ENCODE data around the gene RAPGEFL1. TPM values are rescaled to one million over a fixed set of nuclear protein-coding genes. Genes with fewer than 3 reads are reported as not detected.

Gene RAPGEFL1
- total RNA-seq, 1 donor from 2014 or later = 7.2 TPM

DNA sequence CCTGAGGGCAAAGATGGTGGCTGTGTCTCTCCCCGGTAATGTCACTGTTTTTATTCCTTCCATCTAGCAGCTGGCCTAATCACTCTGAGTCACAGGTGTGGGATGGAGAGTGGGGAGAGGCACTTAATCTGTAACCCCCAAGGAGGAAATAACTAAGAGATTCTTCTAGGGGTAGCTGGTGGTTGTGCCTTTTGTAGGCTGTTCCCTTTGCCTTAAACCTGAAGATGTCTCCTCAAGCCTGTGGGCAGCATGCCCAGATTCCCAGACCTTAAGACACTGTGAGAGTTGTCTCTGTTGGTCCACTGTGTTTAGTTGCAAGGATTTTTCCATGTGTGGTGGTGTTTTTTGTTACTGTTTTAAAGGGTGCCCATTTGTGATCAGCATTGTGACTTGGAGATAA is 5.5 kb upstream of the RAPGEFL1 start:
- no peak for DNase-seq (ENCODE audit: low spot score)
- intact Hi-C loops (cut with DNase I) = no loop called here

DNA sequence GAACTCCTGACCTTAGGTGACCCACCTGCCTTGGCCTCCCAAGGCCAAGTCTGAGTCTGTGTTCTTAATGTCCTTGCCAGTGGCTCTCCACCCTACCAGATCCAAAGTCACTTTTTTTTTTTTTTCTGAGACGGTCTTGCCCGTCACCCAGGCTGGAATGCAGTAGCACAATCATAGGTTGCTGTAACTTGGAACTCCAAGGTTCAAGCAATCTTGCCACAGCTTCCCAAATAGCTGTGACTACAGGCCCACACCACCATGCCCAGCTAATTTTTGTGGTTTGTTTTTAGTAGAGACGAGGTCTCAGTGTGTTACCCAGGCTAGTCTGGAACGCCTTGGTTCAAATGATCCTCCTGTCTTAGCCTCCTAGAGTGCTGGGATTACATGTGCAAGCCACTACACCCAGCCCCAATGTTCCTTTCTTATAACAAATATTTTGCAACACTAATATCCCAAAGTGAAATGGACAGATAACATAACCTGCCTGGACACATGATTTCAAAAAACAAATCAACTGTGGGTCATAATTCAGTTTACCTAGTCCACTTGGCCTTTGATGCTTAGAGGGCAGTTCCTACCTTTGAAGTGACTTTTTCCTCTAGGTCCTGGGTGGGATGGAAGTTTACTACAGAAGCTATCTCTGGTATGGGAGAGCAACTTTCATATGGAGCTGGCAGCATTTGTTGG is 4.0 kb upstream of the RAPGEFL1 start:
- no peak for DNase-seq (ENCODE audit: low spot score)
- intact Hi-C loops (cut with DNase I) = no loop called here

DNA sequence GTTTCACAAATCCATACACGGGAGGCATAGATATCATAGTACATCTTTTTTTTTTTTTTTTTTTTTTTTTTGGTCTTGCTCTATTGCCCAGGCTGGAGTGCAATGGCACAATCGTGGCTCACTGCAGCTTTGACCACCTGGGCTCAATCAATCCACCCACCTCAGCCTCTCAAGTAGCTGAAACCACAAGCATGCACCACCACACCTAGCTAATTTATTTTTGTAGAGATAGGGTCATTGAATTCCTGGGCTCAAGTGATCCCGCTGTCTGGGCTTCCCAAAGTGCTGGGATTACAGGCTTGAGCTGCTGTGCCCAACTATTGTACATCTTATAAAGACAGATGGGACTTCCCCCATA is 3.5 kb upstream of the RAPGEFL1 start:
- no peak for DNase-seq (ENCODE audit: low spot score)
- intact Hi-C loops (cut with DNase I) = no loop called here

DNA sequence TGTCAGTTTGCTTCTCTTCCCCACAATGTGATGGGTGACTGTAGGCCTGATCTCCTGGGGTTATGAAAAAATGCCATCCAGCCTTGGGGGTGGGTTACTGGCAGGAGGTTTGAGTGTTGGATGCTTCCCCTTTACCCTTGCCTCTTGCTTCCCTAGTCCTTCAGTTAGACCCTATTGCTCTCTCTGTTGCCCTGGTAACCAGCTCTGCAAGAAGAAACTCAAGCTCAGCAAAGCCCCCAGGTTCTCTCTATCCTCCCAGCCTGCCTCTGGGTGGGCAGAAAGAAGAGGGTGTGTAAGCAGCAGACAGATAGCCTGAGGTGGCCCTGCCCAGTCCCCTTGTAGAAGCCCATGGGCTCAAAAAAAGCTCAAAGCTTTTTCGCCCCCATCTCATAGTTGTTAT is 2.8 kb upstream of the RAPGEFL1 start:
- DNase-seq (ENCODE audit: low spot score) = no peak
- intact Hi-C loops (cut with DNase I) = no loop called here

DNA sequence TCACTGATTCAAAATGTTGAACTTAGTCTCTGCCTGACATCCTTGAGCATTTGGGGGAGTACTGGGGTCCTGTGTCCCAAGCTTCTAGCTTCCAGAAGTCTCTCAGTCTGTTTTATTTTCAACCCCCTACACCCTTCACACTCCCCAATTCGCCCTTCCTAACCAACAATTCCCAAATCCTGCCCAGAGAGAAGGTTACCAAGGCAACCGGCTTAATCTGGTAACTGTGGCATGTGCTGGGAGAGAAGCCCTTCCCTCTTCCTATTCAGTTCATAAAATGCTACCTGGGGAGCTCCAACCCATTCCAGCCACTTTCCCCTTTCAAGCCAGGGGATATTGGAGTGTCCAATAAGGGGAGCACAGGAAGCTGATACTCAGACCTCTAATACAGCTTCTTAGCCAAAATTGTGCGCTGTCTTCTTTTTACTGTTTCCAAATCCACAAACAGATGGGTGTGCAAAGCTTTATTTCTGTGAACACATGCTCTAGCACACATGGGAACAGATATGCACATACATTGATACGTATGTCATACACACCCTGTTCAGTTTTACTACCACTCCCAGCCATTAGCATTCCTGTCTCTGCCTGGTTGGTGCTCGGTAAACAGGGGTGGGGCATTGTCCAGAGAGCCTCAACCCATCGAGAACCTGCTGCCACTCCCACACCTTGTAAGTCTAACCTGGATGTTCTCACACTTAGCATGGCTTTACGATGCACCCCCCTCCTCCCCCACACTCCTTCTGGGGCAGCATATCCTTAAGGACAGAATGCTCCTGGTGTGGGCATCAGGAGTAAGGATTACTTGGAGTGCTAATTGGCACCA is 1.1 kb upstream of the RAPGEFL1 start:
- intact Hi-C loops (cut with DNase I) = no loop called here

DNA sequence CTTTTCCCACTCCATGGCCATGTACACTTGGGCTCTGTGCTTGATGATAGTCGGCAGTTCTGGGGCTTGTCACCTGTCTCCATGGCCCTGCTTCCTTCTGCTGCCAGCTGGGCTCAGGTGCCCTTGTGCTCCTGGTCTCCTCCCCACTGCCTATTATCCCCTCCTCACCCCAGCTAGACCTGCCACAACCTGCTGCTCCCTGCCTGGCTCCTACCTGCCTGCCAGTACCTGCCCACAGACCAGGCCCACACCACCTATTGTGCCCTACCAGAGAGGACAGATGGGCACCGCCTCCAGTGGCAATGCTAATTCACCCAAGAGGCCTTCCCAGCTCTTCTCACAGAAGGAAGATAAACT is 538 bp upstream of the RAPGEFL1 start:
- DNase-seq (ENCODE audit: low spot score) = no peak
- intact Hi-C loops (cut with DNase I) = no loop called here

More for the DNA sequence above, 1.1 kb upstream of the RAPGEFL1 start:
- DNase-seq (ENCODE audit: low spot score) = no peak

DNA sequence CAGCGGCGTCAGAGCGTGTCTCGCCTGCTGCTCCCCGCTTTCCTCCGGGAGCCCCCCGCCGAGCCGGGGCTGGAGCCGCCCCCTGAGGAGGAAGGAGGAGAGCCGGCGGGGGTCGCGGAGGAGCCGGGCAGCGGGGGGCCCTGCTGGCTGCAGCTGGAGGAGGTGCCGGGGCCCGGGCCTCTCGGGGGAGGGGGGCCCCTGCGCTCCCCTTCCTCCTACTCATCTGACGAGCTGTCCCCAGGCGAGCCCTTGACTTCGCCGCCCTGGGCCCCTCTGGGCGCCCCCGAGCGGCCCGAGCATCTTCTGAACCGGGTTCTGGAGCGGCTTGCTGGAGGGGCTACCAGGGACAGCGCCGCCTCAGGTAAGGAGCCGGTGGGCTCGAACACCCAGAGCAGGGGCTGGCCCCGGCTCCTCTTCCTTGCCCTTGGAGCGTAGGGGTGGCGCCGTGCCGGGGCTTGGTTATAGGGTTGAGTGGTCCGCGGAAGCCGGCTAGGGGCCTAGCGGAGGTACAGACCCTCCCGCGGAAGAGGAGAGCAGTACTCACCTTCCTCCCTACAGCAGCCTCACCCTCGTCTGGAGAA is 841 bp downstream of the RAPGEFL1 start:
- no peak for DNase-seq (ENCODE audit: low spot score)
- intact Hi-C loops (cut with DNase I) = no loop called here

DNA sequence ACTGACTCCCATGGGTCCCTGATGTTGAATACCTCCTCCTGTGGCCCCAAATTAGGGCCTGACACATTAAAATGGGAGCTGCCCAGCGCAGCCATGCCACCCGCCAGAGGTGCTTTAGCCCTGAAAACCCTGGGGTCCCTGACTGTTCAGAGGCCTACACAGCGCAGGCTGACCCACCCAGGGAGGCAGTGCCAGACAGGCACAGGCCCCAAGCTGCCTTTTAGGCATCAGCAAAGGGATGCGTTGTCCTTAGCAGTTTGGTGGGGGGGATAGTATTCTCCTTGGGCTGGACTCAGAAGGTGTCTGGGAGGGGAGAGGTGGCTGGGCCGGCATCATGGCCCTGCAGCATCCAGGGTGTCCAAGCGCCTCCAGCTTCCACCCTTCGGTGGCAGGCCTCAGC is 1.4 kb downstream of the RAPGEFL1 start:
- DNase-seq (ENCODE audit: low spot score) = no peak
- intact Hi-C loops (cut with DNase I) = no loop called here

DNA sequence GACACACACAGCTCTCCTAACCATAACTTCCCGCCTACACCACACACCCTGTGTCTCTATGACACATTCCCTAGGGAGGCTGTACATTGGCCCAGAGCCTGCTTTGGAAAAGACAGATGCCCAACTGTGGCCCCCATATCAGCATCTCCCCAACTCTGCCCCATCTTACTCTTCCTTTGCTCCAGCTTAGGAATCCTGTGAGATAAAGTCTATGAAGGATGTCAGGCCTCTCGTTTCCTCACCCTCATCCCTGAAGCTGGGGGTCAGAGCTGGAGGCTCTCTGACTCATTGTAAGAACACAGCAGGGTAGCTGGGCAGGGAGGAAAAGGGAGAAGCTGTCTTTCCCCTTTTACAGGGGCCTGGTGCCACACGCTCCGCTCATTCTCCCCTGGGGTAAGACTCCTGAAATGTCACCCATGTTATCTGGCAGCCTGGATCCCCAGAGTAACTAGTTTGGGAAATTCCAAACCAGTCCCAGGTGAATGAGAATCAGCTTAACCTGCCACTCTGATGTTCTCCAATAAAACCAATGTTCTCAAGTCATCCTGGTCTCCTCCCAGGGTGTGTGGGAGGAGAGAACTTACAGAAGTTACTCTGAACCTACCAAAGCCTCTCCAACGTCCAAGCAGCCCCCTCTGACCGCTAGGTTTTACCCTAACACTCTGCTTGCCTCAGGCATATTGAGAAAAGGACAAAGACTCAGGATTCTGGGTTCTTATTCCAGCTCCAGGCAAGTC is 2.8 kb downstream of the RAPGEFL1 start:
- intact Hi-C loops (cut with DNase I) = no loop called here
- DNase-seq (ENCODE audit: low spot score) = no peak

DNA sequence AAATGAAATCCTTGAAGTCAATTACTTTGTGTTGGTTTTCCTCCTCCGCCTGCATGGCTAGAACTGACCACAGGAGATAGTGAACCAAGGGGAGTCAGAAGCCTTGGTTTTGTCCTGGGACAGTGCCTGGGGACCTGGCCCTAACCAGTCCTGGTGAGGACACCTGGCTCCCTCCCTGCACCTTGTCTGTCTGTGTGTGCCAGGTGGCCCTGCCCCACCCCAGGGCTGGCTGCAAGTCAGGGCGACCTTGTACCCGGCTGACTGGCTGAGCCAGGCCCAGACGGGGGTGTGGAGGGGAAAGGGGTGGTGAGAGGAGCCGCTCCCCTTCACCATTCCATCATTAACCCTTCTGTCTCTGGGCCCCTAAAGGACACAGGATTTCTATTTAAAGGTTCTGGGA is 3.4 kb downstream of the RAPGEFL1 start:
- intact Hi-C loops (cut with DNase I) = no loop called here
- no peak for DNase-seq (ENCODE audit: low spot score)

DNA sequence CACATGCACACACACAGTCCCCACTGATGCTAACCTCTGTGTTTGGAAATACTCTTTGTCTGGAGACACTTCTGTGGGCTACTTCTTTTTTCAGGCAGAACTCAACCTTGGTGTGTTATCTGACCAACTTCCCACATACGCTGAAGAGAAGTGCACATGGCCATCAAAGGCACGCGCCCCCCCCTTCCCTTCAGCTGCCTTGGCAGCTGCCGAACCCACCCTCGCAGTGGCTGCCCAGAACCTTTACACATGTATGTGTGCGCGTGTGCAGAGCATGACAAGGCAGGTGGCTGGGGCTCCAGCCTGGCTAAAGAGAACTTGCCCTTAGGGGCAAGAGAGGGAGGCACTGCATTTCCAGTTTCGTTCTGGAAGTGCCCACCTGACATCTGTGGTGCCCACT is 3.9 kb downstream of the RAPGEFL1 start:
- DNase-seq (ENCODE audit: low spot score) = no peak
- intact Hi-C loops (cut with DNase I) = no loop called here

DNA sequence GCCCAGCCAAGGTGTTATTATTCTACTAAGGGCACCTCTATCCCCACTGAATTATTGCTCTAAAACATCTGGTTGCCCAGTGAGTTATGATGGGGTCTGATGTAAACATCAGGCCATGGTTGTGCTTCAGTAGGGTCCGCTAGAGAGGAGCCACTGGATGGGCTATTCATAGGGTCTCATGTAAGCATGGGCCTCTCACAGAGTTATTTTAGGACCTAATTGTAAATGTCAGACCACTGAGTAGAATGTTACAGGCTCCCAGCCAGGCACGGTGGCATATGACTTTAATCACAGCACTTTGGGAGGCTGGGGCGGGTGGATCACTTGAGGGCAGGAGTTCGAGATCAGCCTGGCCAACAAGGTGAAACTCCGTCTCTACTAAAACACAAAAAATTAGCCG is 5.3 kb downstream of the RAPGEFL1 start:
- DNase-seq (ENCODE audit: low spot score) = no peak
- intact Hi-C loops (cut with DNase I) = no loop called here

DNA sequence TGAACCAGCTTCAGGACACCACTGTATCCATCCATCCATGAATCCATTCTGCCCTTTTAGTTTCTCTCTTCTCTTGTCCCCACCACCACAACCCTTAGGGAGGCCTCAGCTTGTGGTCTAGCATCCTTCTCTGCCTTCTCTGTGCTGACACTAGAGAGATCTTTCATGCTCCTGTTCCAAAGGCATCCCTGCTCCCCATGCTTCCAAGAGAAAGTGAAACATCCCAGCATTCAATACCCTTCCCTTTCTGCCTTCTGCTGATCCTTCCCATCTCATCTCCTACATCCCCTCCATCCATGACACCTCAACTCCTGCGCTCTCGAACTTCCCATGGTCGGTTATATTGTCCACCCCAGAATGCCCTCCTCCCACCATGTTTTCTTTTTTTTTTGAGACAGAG is 10.0 kb downstream of the RAPGEFL1 start:
- no peak for DNase-seq (ENCODE audit: low spot score)
- intact Hi-C loops (cut with DNase I) = no loop called here

DNA sequence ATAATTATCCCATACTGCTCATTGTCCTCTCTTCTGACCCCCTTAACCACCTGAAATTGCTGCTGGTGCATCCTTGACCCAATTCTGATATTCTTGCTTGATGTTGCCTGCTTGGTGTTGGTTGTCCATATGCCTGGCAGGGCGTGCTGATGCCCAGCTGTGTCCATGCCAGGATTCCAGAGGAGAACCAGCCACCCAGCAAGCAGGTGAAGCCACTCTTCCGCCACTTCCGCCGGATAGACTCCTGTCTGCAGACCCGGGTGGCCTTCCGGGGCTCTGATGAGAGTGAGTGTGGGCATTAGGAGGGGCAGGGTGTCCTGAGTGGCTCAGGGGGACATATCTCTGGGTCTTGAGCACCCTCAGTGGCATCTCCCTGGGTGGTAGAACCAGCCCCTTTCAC is 11.4 kb downstream of the RAPGEFL1 start:
- no peak for DNase-seq (ENCODE audit: low spot score)
- intact Hi-C loops (cut with DNase I) = no loop called here

DNA sequence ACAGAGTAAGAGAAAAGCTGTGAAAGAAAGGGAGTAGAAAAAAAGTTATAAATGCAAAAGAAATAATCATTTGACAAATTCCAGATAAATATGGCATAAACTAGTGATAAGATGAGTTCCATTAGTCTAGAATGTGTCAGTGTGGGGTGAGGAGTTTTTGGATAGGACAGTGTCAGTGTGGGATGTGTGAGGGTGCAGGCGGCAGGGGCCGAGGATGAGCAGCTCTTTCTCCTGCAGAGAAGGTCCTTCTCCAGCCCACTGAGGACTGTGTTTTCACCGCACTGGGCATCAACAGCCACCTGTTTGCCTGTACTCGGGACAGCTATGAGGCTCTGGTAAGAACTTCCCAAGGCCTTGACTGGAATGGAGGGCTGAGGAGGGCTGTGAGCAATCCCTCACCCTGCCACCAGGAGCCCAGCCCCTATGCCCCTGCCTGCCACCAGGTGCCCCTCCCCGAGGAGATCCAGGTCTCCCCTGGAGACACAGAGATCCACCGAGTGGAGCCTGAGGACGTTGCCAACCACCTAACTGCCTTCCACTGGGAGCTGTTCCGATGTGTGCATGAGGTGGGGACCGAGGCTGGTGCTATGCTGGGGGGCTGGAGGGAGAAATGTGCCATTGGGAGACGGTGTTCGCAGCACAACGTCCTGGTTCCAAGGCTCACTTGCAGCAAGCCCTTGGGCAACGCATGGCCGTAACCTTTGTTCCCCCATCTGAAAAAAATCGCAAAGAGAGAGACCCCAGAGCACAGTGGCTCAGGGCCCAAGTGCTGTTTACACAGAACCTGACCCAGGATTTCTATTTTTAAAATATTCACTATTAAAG is 13.1 kb downstream of the RAPGEFL1 start:
- intact Hi-C loops (cut with DNase I) = loop anchor here (10.0 kb wide), 1 partner anchor 176 kb away; the partner anchor contains the start of gene CSF3
- DNase-seq (ENCODE audit: low spot score) = no peak

DNA sequence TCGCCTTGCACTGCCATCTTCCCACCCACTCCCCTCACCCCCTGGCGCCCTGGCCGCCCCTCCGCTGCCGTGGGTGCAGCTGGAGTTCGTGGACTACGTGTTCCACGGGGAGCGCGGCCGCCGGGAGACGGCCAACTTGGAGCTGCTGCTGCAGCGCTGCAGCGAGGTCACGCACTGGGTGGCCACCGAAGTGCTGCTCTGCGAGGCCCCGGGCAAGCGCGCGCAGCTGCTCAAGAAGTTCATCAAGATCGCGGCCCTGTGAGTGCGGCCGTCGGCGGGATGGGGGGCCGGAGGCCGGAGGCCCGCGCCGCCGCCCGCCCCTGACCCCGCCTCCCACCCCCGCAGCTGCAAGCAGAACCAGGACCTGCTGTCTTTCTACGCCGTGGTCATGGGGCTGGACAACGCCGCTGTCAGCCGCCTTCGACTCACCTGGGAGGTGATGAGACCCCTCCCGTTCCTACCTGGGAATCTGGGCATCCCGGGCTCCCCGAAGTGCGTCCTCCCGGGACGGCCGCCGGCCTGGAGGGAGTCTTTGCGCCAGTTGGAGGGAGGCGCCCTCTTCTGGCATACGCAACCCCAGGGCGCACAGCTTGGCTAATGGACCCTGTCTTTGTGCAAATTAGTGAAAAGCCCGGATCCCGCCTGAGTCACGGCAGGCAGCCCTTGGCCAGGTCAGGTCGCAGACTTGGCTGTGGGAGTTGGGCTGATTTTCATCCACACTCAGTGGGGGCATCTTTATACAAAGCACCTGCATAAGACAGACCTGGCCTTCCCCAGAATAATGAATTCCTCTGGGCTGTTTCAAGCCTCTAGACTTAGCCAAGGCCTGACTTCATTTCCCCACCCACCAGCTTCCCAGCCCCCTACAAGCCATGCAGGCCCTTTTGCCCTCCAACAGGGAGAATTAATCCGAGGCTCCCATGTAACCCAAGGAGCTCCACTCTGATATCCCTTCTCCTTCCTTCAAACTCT is 14.3 kb downstream of the RAPGEFL1 start:
- intact Hi-C loops (cut with DNase I) = loop anchor here (10.0 kb wide), 1 partner anchor 177 kb away; the partner anchor contains the start of gene CSF3
- peak; percentile 84 for DNase-seq (ENCODE audit: low spot score)

DNA sequence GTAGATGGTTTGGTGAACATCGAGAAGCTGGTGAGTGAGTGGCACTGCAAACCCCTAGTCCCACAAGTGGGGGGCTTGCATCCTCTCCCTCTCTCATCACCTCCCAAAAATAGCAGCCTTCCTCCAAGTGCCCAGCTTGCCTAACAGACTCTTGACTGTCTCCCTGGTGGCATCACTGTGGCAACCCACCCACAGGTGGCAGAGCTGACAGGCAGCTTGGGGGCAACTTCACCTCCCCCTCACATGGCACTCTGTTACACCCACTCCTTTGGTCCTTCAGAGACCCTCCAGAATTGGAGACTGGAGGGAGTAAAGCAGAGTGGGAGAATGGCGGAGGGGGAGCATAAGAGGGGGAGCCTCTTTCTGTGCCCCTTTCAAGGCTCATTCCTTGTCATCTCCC is 15.7 kb downstream of the RAPGEFL1 start:
- intact Hi-C loops (cut with DNase I) = loop anchor here (10.0 kb wide), 1 partner anchor 178 kb away; the partner anchor contains the start of gene CSF3
- no peak for DNase-seq (ENCODE audit: low spot score)

DNA sequence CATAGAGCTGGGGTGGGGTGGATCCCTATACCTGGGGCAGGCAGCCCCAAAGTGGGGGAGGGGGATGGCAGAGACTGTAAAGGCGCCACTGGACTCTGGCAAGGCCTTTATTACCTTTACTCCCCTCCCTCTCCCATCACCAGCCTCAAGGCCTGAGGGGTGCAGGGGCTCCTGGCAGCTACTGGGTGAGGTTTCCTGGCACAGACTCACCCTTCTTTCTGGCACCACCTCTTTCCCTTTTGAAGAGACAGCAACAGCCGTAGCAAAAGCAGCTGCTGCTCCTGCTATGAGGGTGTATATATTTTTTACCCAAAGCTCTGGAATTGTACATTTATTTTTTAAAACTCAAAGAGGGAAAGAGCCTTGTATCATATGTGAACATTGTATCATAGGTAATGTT is 17.6 kb downstream of the RAPGEFL1 start:
- intact Hi-C loops (cut with DNase I) = loop anchor here (10.0 kb wide), 1 partner anchor 180 kb away; the partner anchor contains the start of gene CSF3

More for the DNA sequence above, 17.6 kb downstream of the RAPGEFL1 start:
- no peak for DNase-seq (ENCODE audit: low spot score)
